Measurements from ENCODE around the gene WDR12. TPM values are rescaled to one million over a fixed set of nuclear protein-coding genes. Genes with fewer than 3 reads are reported as not detected.
"Not testable (repeated sequence)": the region's sequence is repeated elsewhere in the genome, so short reads cannot be mapped to it uniquely, and the experiment has no call there.

The WDR12 gene
- total RNA-seq, 2 donors from 2014 or later: 29.3 to 34.7 TPM

GRCh38 chr2:202909394-202910192 lies 1.9 kb downstream of the WDR12 start:
- intact Hi-C loops (cut with DNase I, micrococcal nuclease): no loop called here
- no peak for ATAC-seq
- DNase-seq: no peak

DNA sequence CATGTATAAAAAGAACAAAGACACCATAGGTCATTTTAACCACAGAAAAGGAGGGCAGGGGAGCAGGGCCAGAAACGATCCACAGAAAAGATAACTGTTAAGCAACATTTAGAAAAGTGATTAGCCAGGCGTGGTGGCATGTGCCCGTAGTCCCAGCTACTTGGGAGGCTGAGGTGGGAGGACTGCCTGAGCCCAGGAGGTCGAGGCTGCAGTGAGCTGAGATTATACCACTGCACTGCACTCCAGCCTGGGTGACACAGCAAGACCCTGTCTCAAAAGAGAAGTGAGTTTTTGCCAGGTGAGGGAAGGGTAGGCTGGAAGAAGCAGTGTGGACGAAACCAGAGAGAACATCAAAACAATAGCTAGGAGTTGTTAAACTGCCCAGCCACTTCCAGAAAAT lies 3.3 kb downstream of the WDR12 start:
- no peak for ATAC-seq
- no peak for DNase-seq
- intact Hi-C loops (cut with DNase I, micrococcal nuclease): no loop called here

DNA sequence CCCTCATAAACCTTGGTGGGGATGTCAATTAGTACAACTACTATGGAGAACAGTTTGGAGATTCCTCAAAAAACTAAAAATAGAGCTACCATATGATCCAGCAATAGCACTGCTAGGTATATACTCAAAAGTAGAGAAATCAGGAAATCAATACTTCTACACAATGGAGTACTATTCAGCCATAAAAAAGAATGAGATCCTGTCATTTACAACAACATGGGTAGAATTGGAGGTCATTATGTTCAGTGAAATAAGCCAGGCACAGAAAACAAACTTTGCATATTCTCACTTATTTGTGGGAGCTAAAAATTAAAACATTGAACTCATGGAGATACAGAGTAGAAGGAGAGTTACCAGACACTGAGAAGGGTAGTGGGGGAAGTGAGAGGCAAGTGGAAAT lies 6.0 kb downstream of the WDR12 start:
- ATAC-seq; intact Hi-C loops (cut with DNase I, micrococcal nuclease); DNase-seq: not testable (repeated sequence)

DNA sequence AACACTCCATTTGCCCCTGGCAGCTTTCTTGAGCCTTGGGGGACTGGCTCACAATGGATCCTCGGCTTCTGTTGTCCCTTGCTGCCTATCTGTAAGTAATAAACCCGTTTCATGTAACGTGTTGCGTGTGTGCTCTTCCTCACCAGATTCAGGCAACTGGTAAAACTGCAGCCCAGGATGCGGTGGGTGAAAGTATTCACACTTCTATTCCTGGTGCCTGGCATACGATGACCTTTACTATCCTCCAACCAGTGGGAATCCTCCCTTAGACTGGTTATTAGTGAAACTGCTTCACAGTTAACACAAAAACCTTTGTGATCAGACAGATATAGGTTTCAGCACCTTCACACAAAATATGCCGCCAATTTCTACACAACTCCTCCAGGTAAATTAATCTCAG lies 26.3 kb downstream of the WDR12 start:
- DNase-seq: no peak
- ATAC-seq: no peak
- intact Hi-C loops (cut with DNase I, micrococcal nuclease): no loop called here

DNA sequence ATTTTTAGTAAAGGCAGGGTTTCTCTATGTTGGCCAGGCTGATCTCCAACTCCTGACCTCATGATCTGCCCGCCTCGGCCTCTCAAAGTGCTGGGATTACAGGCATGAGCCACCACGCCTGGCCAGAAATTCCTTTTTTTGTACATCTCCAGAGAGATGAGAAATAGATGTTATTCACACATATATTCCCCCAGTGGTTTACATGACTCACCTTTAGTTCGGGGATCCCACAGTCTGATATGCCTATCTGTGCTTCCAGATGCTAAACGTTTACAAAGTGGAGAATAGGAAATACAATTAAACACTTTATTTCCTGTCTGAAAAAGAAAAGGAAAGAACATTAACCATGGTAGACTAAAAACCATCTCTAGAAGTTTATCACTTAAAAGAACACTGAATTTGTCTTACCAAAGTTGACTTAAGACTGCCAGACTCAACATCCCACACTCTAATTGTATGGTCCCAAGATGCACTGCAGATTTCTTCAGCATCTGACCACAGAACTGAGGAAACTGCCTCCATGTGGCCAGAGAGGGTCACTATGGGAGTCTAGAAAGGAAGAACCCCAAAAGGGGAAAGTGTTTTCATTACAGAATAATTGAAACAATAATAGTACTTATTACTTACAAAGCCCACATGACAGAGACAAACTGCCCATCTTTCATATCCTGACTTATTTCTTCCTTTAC lies 27.3 kb downstream of the WDR12 start:
- intact Hi-C loops (cut with DNase I, micrococcal nuclease): no loop called here
- ATAC-seq: no peak
- DNase-seq: no peak

- intact Hi-C loops (cut with DNase I, micrococcal nuclease): no loop called here
- DNase-seq: no peak
- ATAC-seq: no peak
Measured at GRCh38 chr2:202881570-202881969, 29.9 kb downstream of the WDR12 start.

DNA sequence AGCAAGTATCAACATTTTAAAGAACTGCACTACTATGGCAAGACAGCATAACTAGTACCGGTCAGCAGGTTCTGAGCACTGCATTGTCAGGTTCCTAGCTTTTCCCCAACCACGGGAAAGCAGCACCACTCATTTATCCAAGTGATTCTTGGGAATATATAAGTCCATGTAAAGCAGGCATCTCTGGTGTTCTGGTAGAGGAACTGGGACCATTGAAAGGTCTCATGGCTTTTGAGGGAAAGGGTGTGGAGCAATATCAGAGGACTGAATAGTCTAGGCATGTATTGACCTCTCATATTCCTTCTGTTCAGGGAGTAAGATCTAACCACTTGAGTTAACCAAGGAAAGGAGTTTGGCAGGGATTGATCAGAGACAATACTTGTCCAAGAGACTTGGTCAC lies 33.8 kb downstream of the WDR12 start:
- no peak for DNase-seq
- ATAC-seq: no peak
- intact Hi-C loops (cut with DNase I, micrococcal nuclease): loop anchor here in 1 of 2 donors (10.0 kb wide), 1 partner anchor 293 kb away; no protein-coding TSS in a partner anchor

- intact Hi-C loops (cut with DNase I, micrococcal nuclease): loop anchor here in 1 of 2 donors (10.0 kb wide), 1 partner anchor 287 kb away; no protein-coding TSS in a partner anchor
- peak; percentile 38 to 56 for DNase-seq
- ATAC-seq: peak; percentile 79
Measured at GRCh38 chr2:202871300-202872141, 40.0 kb downstream of the WDR12 start, which contains the start of gene ICA1L. Gene ICA1L (minus strand): TSS chr2:202871766. CDS start chr2:202829009, 42,757 bp downstream.

GRCh38 chr2:202870431-202871299 lies 40.8 kb downstream of the WDR12 start:
- peak; percentile 59 to 64 for DNase-seq
- intact Hi-C loops (cut with DNase I, micrococcal nuclease): loop anchor here in 1 of 2 donors (10.0 kb wide), 1 partner anchor 286 kb away; no protein-coding TSS in a partner anchor
- ATAC-seq: peak; percentile 73

DNA sequence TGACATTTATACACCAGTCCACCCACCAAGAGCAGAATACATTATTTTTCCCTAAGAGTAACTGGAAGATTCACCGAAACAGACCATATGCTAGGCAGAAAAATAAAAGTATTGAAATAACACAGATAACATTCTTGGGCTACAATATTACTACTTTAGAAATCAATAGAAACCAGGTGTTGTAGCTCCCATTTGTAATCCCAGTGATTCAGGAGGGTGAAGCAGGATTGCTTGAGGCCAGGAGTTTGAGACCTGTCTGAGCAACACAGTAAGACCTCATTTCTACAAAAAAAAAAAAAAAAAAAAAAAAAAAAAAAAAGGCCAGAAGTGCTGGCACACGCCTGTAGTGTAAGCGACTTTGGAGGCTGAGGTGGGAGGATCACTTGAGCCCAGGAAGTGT lies 49.5 kb downstream of the WDR12 start:
- intact Hi-C loops (cut with DNase I, micrococcal nuclease): no loop called here
- ATAC-seq: no peak
- no peak for DNase-seq

DNA sequence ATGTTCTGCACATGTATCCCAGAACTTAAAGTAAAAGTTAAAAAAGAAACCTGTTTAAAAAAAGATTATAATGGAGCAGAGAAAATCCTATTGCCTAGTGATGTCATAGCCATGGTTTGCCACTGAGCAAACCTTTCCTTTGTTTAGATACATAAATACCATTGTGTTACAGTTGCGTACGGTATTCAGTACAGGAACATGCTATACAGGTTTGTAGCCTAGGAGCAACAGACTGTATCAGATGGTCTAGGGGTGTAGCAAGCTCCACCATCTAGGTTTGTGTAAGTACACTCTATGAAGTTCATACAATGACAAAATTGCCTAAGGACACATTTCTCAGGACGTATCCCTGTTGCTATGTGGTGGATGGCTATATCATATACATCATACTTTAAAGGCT lies 52.9 kb downstream of the WDR12 start:
- intact Hi-C loops (cut with DNase I, micrococcal nuclease): no loop called here
- DNase-seq: no peak
- no peak for ATAC-seq

GRCh38 chr2:202849343-202849742 lies 62.1 kb downstream of the WDR12 start:
- intact Hi-C loops (cut with DNase I, micrococcal nuclease); DNase-seq; ATAC-seq: not testable (repeated sequence)

DNA sequence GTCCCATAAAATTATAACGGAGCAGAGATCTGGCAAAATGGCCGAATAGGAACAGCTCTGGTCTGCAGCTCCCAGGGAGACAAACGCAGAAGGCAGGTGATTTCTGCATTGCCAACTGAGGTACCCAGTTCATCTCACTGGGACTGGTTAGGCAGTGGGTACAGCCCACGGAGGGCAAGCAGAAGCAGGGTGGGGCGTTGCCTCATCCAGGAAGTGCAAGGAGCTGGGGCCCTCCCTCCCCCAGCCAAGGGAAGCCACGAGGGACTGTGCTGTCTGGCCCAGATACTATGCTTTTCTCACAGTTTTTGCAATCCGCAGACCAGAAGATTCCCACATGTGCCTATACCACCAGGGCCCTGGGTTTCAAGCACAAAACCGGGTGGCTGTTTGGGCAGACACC lies 62.7 kb downstream of the WDR12 start:
- intact Hi-C loops (cut with DNase I, micrococcal nuclease): no loop called here
- DNase-seq (no peak), ATAC-seq (no peak)

DNA sequence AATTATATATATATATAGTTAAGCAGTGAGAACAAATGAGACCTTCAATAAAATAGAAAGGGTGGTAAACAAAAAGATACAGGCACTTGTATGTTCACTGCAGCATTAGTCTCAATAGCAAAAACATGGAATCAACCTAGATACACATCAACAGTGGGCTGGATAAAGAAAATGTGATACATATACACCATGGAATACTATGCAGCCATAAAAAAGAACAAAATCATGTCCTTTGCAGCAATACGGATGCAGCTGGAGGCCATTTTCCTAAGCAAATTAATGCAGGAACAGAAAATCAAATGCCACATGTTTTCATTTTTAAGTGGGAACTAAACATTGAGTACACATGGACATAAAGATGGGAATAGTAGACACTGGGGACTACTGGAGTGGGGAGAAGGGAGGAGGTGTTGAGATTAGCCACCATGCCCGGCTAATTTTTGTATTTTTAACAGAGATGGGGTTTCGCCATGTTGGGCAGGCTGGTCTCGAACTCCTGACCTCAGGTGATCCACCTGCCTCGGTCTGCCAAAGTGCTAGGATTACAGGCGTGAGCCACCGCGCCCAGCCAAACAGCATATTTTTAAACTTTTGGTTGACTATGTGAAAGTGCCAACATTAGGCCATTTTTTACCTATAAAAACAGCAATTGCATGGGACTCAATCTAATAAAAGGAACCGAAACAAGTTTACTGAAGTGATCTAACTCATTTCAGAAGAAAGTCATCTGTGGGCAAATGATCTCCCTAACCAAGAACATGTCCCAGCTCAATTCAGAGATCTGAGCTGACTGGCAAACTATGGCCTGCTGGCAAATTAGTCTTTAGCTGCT lies 63.6 kb downstream of the WDR12 start:
- no peak for DNase-seq
- intact Hi-C loops (cut with DNase I, micrococcal nuclease): no loop called here
- no peak for ATAC-seq

GRCh38 chr2:202844656-202845055 lies 66.8 kb downstream of the WDR12 start:
- intact Hi-C loops (cut with DNase I, micrococcal nuclease): no loop called here
- DNase-seq: no peak

DNA sequence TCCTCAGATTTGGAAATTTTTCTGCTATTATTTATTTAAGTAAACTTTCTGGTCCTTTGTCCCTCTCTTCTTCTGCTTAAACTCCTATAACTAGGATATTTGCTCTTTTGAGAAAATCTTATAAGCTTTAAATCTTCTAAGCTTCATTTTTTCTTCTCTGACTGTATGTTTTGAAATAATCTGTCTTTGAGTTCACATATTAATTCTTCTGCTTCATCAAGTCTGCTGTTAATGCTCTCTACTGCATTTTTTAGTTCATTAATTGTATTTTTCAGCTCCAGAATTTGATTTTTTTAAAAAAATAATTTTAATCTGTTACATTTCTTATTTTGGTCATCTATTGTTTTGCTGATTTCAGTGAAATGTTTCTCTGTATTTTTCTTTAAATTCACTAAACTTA lies 68.8 kb downstream of the WDR12 start:
- ATAC-seq (no peak), DNase-seq (no peak)
- intact Hi-C loops (cut with DNase I, micrococcal nuclease): no loop called here

More at GRCh38 chr2:202844656-202845055, 66.8 kb downstream of the WDR12 start:
- no peak for ATAC-seq

DNA sequence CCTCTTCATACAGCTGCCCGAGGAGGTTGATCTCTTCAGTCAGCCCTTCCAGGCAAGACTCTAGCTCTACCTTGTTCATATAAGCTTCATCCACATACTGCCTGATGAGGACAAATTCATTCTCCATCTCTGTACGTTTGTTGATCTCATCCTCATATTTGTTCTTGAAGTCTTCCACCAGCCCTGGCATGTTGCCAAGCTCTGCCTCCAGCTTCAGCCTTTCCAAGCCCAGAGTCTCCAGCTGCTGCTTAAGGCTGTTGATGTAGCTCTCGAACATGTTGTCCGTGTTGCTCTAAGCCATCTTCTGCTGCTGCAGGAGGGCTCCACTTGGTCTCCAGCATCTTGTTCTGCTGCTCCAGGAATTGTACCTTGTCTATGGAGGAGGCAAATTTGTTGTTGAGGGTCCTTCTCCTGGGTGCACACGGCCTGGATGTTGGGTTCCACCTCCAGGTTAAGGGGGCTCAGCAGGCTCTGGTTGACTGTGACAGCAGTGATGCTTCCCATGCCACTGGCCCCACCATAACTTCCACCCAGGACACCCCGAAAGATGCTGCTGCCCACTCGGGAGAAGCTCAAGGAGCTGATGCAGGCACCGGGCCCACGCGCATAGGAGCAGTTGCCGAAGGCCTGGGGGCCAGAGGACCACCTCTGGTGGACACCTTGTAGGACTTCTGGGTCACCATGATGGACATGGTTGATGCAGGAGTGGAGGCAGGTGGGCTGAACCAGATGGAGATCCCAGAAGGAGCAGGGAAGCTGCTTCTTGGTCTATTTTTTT lies 70.2 kb downstream of the WDR12 start:
- ATAC-seq: no peak
- intact Hi-C loops (cut with DNase I, micrococcal nuclease): no loop called here
- no peak for DNase-seq
